Muscle layer of duodenum (tissue), 2 donors: ENCODE data around the gene S1PR3.
A peak's percentile ranks its signal among the peaks of the same experiment; 100 is the strongest.

Source experiments
- H3K27ac ChIP-seq: one replicate; pipeline ENCODE4 v1.7.0; 2013; ENCODE audit warnings: mild to moderate bottlenecking, low read length
- H3K27me3 ChIP-seq: one replicate; pipeline ENCODE4 v1.7.0; 2013; ENCODE audit warnings: low read depth, mild to moderate bottlenecking, control low read depth, low read length
- H3K36me3 ChIP-seq, 2 donors: one replicate each; pipeline ENCODE4 v1.7.0; 2013; ENCODE audit warnings: low read length in 2 of 2, control low read depth in 1 of 2, mild to moderate bottlenecking in 1 of 2; ENCODE audit not compliant: insufficient read depth in 2 of 2, control insufficient read depth in 1 of 2
- H3K4me1 ChIP-seq, 2 donors: one replicate each; pipeline ENCODE4 v1.7.0; 2013; ENCODE audit warnings: low read length in 2 of 2, mild to moderate bottlenecking in 2 of 2, control low read depth in 1 of 2, moderate library complexity in 1 of 2; ENCODE audit not compliant: insufficient read depth in 2 of 2, control insufficient read depth in 1 of 2
- H3K4me3 ChIP-seq, 2 donors: one replicate each; pipeline ENCODE4 v1.7.0; 2013; ENCODE audit warnings: low read length in 2 of 2, low read depth in 1 of 2, mild to moderate bottlenecking in 1 of 2
- H3K9me3 ChIP-seq, 2 donors: one replicate each; pipeline ENCODE4 v1.7.0; 2013; ENCODE audit warnings: low read length in 2 of 2, control low read depth in 1 of 2, mild to moderate bottlenecking in 1 of 2; ENCODE audit not compliant: control insufficient read depth in 1 of 2
- donor health status: healthy.

S1PR3 gene

DNA sequence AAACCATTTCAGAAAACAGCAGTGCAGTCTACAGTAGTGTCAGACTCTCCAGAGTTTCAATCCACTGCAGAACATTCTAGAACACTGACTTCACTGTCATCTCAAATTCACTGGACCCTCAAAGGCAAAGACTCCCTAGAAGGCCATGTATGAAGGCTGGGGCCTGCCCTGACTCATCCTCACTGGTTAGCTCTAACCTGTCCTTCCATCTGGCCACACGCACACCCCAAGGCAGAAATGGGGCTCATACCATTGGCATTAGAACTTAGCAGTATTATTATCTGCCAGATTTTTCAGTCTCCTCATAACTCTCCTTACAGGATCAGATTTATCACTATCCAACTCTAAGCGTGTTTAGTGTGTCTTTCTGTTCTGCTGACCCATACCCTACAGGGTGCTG lies 20.4 kb downstream of the S1PR3 start:
- Histone ChIP-seq H3K4me3 (no peak overlapping the region), H3K9me3 (no peaks in the 10 kb centered on the region), H3K36me3 (no peaks in the 10 kb centered on the region), H3K27me3 (no peaks in the 10 kb centered on the region), H3K27ac (no peak overlapping the region), H3K4me1 (no peaks in the 10 kb centered on the region)

DNA sequence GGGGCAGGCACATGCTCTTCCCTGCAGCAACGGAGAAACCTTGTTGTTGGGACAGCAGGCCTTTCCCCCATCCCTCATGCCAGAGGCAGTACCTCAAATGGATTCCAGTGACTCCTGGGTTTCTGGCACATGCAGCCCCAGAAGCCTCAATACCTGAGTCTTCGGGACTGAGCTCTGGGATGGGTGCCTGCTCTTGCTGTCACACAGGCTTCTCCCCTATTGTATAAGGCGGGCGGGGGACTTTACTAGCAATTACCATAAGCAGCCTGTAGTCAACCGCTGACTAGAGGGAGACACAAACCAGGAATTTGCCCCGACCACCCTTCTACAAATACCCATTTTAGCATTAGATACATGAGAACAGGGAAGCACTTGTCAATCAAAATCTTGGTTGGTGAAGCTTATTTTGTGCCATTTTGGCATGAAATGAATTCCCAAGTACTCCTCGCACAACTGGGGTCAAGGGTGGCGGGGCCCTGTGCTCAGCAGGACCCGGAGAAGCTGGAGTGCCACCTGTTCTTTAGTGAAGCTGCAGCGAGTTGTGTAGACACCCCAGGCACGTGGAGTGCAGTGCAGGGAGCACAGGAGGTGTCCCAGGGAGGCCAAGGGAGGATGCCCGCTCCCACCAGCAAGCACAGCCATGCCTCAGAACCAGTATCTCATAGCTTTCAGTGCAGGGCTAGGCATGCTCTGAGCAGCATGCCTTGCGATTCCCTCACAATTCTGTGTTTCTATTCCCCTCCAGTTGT lies 21.2 kb downstream of the S1PR3 start:
- H3K9me3 ChIP-seq = no peaks in the 10 kb centered on the region
- no peaks in the 10 kb centered on the region for H3K27me3 ChIP-seq
- no peaks in the 10 kb centered on the region for H3K36me3 ChIP-seq
- H3K4me3 ChIP-seq = no peak overlapping the region
- no peaks in the 10 kb centered on the region for H3K4me1 ChIP-seq
- H3K27ac ChIP-seq = no peak overlapping the region

DNA sequence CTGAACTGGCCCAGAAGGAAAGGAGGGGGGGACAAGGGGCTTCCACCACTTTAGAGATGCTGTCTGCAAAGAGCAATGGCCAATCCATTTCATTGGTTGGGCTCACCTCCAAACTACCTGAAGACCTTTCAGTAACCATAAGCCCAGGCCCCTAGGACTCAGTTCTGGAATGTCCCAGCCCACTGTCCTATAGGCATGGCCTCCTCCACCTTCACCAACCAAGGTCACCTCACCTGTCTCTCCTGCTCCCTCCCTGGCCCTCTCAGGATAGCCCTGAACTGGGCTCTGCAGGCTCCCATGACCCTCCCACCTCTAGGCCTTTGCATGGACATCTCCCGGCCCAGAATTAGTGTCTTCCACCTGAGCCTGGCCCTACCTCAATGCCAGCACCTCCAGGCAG lies 22.4 kb downstream of the S1PR3 start:
- H3K27me3 ChIP-seq = no peaks in the 10 kb centered on the region
- H3K27ac ChIP-seq = no peak overlapping the region
- no peaks in the 10 kb centered on the region for H3K9me3 ChIP-seq
- no peaks in the 10 kb centered on the region for H3K4me1 ChIP-seq
- no peaks in the 10 kb centered on the region for H3K36me3 ChIP-seq
- no peak overlapping the region for H3K4me3 ChIP-seq

DNA sequence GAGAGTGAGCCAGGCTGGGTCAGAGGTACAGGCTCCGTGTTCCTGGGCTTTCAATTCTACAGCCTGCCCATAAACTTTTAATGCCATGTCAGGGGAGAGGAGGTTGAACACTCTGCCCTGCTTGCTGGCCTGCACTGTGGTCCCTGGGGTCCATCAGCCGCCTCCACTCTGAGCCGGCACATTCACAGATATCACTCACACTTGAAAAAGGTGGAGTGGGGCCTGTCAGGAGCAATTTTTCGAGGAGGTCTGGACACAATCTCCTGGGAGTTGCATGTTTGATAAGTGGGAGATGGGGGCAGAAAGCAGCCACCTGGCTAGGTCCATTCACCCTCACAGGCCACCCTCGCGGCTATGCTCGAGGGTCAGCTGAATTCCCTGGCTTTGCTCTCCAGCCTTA lies 22.9 kb downstream of the S1PR3 start:
- H3K4me3 ChIP-seq = no peak overlapping the region
- H3K9me3 ChIP-seq = no peaks in the 10 kb centered on the region
- H3K36me3 ChIP-seq = no peaks in the 10 kb centered on the region
- H3K27ac ChIP-seq = no peak overlapping the region
- no peaks in the 10 kb centered on the region for H3K4me1 ChIP-seq
- no peaks in the 10 kb centered on the region for H3K27me3 ChIP-seq

- Histone ChIP-seq H3K27ac (no peak overlapping the region), H3K4me3 (no peak overlapping the region), H3K36me3 (no peaks in the 10 kb centered on the region), H3K9me3 (no peaks in the 10 kb centered on the region), H3K27me3 (no peaks in the 10 kb centered on the region), H3K4me1 (no peaks in the 10 kb centered on the region)
Observed at GRCh38 chr9:89015336-89015735, 24.1 kb downstream of the S1PR3 start.

- no peaks in the 10 kb centered on the region for H3K9me3 ChIP-seq
- H3K27ac ChIP-seq = no peak overlapping the region
- no peaks in the 10 kb centered on the region for H3K27me3 ChIP-seq
- H3K36me3 ChIP-seq = no peaks in the 10 kb centered on the region
- H3K4me3 ChIP-seq = no peak overlapping the region
- H3K4me1 ChIP-seq = peaks cover 7 to 15% of the 10 kb centered on the region in 2 donors
Observed at GRCh38 chr9:89020754-89021153, 29.5 kb downstream of the S1PR3 start.

DNA sequence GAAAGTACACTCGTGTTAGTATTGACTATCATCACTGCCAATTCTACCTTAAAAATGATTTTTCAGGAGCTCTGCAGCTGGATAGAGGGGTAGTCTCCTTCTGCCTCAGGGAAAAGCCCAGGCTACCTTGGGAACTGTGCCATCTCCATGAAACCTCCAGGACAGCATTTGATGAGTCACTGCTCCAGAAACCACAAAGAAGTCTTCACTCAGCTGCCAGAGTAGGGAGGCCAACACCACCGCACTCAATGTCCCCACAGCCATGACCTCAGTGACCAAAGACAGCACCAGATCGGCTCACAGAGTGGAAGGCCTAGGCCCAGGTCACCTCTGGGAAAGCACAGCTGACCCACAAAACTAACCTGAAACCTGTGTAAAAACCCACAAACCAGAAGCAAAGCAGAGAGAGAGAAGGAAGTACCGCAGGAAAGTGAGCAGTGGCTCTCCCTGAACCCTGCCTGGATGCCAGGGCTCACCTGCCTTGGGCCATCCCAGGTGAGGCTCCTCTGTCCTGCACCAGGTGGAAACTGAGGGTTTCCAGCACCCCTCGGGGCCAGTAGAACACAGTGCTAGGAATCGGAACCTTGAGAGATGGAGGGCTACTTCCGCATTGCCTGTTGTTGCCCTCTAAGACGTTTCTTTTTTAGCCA lies 30.0 kb downstream of the S1PR3 start:
- peaks cover 7 to 15% of the 10 kb centered on the region in 2 donors for H3K4me1 ChIP-seq
- H3K27ac ChIP-seq = peak overlapping the region; percentile 43
- no peak overlapping the region for H3K4me3 ChIP-seq
- H3K27me3 ChIP-seq = no peaks in the 10 kb centered on the region
- no peaks in the 10 kb centered on the region for H3K9me3 ChIP-seq
- H3K36me3 ChIP-seq = no peaks in the 10 kb centered on the region

DNA sequence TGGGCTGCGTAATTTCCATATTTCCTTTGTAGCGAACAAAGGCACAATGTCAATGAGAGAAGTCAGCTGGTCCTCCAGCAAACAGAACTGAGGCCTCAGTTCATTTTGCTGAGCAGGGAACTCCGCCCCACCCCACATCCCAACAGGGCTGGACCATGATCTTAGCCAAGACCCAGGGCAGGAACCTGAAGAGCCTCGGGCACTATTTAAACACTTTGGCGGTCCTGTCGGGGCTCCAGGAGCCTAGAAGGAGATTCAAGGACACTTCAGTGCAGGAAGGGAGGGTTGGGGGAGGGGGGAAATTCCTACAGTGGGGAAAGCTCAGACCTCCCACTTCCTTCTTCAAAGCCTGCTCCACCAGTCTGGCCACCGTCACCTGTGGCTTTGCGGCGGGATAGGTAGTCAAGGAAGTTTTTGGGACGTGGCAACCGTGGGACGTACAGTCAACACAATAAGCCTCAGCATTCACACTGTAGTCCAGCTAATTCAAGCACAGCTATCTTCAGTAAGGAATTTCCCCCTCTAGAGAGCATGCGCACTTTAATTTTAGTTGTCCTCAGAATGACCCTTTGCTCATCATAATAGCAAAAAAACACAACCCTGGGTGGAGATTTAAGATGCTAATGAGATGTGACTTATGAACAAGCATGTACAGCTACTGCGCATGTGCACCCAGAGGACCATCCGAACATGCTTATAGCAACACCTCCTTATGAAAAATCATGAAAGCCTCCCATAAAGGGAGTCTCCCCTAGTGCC lies 30.9 kb downstream of the S1PR3 start:
- Histone ChIP-seq H3K9me3 (no peaks in the 10 kb centered on the region), H3K27ac (peak overlapping the region; percentile 43), H3K36me3 (no peaks in the 10 kb centered on the region), H3K27me3 (no peaks in the 10 kb centered on the region), H3K4me1 (peaks cover 7 to 15% of the 10 kb centered on the region in 2 donors), H3K4me3 (no peak overlapping the region)

GRCh38 chr9:89022902-89023301 lies 31.6 kb downstream of the S1PR3 start:
- no peak overlapping the region for H3K4me3 ChIP-seq
- no peaks in the 10 kb centered on the region for H3K36me3 ChIP-seq
- H3K27me3 ChIP-seq = no peaks in the 10 kb centered on the region
- H3K4me1 ChIP-seq = peaks cover 7 to 15% of the 10 kb centered on the region in 2 donors
- H3K27ac ChIP-seq = no peak overlapping the region
- H3K9me3 ChIP-seq = no peaks in the 10 kb centered on the region

GRCh38 chr9:89023740-89024139 lies 32.5 kb downstream of the S1PR3 start:
- H3K36me3 ChIP-seq = no peaks in the 10 kb centered on the region
- no peaks in the 10 kb centered on the region for H3K27me3 ChIP-seq
- H3K27ac ChIP-seq = no peak overlapping the region
- no peaks in the 10 kb centered on the region for H3K9me3 ChIP-seq
- H3K4me3 ChIP-seq = no peak overlapping the region
- H3K4me1 ChIP-seq = peaks cover 7 to 15% of the 10 kb centered on the region in 2 donors

- Histone ChIP-seq H3K36me3 (no peaks in the 10 kb centered on the region), H3K4me1 (peaks cover 7 to 15% of the 10 kb centered on the region in 2 donors), H3K27ac (no peak overlapping the region), H3K9me3 (peaks cover 0 to 4% of the 10 kb centered on the region in 2 donors), H3K27me3 (no peaks in the 10 kb centered on the region), H3K4me3 (no peak overlapping the region)
Observed at GRCh38 chr9:89024727-89025126, 33.5 kb downstream of the S1PR3 start.
